GM12801 (cell line): ENCODE results near the gene OFD1.

Experiments used
- CTCF ChIP-seq: IDR thresholded peaks from one replicate; pipeline ENCODE4 v1.5.1; 2011; ENCODE audit warnings: control low read depth; ENCODE audit not compliant: insufficient read length; ENCODE audit errors: extremely low read depth

OFD1 gene

GRCh38 chrX:13721819-13722519 lies 12.6 kb upstream of the OFD1 start:
- no peak for TF ChIP-seq CTCF

- no peak for TF ChIP-seq CTCF
Measured at GRCh38 chrX:13732246-13733067, 2.1 kb upstream of the OFD1 start.

- TF ChIP-seq CTCF, result no peak
Measured at GRCh38 chrX:13733506-13733905, 1.0 kb upstream of the OFD1 start.

GRCh38 chrX:13741695-13742094 lies 7.1 kb downstream of the OFD1 start:
- TF ChIP-seq CTCF, result no peak

GRCh38 chrX:13742397-13743176 lies 8.0 kb downstream of the OFD1 start:
- TF ChIP-seq CTCF, result no peak

- TF ChIP-seq CTCF, result no peak
Measured at GRCh38 chrX:13747836-13748235, 13.3 kb downstream of the OFD1 start.

- TF ChIP-seq CTCF, result no peak
Measured at GRCh38 chrX:13748486-13748885, 13.9 kb downstream of the OFD1 start.
